Measurements from ENCODE around the gene PRAME.

DNA sequence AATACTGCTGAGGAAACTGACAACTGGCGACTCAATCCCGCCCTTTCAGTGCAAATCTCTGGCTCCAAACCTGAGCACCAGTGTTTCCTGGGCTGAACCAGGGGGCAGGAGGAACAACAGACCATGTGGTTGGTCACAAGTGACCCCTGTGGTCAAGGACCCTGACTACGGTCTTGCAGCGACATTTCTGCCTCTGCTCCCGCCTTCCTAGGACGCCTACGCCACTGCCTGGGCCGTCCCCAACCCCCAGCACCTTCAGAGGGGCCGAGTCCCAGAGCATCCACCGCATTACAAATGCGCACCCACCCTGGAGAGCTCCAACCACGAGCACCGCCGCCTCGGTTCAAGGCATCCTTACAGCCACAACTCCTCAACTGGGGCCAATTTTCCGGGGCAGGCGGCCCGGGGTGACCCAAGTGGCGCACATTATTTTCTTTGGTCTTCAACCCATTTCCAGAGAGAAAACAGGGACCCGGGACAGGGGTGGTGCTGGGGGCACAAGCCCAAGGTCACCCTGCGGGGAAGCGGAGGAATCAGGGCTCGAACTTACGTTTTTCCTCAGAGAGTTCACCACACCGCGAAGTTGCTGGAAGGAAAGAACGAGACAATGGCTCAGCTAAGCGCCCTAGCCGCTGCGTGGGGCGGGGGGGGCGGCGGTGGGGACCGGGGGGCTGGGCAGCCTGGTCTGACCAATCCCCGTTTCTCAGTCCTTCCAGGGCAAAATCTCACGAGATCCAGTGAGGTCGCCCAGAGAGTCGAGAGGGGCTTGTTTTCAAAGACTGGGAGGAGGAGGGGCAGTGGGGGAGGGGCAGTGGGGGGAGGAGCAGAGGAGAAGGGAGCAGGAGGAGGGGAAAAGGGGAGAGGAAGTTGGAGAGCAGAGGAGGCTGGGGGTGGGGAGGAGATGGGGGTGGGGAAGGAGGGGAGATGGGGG is 1.8 kb downstream of the PRAME start:
- no peak for TF ChIP-seq CTCF (conservative IDR thresholded peaks at IDR 0.05; ENCODE audit: low read depth, low read length)
- TF ChIP-seq EZH2 (IDR thresholded peaks at IDR 0.05; ENCODE audit: low read length, unreplicated experiment) = no peak
